ENCODE data around the gene FRRS1L.

FRRS1L gene

GRCh38 chr9:109164042-109164441 lies 3.0 kb downstream of the FRRS1L start:
- no peak for ATAC-seq
- no peak for TF ChIP-seq SNAI2 (CRISPR knock-in tag; IDR thresholded peaks at IDR 0.05)
- TF ChIP-seq, protein P1, sequence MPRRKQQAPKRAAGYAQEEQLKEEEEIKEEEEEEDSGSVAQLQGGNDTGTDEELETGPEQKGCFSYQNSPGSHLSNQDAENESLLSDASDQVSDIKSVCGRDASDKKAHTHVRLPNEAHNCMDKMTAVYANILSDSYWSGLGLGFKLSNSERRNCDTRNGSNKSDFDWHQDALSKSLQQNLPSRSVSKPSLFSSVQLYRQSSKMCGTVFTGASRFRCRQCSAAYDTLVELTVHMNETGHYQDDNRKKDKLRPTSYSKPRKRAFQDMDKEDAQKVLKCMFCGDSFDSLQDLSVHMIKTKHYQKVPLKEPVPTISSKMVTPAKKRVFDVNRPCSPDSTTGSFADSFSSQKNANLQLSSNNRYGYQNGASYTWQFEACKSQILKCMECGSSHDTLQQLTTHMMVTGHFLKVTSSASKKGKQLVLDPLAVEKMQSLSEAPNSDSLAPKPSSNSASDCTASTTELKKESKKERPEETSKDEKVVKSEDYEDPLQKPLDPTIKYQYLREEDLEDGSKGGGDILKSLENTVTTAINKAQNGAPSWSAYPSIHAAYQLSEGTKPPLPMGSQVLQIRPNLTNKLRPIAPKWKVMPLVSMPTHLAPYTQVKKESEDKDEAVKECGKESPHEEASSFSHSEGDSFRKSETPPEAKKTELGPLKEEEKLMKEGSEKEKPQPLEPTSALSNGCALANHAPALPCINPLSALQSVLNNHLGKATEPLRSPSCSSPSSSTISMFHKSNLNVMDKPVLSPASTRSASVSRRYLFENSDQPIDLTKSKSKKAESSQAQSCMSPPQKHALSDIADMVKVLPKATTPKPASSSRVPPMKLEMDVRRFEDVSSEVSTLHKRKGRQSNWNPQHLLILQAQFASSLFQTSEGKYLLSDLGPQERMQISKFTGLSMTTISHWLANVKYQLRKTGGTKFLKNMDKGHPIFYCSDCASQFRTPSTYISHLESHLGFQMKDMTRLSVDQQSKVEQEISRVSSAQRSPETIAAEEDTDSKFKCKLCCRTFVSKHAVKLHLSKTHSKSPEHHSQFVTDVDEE (CRISPR knock-in tag; IDR thresholded peaks at IDR 0.05), result no peak
- TF ChIP-seq, protein P2, sequence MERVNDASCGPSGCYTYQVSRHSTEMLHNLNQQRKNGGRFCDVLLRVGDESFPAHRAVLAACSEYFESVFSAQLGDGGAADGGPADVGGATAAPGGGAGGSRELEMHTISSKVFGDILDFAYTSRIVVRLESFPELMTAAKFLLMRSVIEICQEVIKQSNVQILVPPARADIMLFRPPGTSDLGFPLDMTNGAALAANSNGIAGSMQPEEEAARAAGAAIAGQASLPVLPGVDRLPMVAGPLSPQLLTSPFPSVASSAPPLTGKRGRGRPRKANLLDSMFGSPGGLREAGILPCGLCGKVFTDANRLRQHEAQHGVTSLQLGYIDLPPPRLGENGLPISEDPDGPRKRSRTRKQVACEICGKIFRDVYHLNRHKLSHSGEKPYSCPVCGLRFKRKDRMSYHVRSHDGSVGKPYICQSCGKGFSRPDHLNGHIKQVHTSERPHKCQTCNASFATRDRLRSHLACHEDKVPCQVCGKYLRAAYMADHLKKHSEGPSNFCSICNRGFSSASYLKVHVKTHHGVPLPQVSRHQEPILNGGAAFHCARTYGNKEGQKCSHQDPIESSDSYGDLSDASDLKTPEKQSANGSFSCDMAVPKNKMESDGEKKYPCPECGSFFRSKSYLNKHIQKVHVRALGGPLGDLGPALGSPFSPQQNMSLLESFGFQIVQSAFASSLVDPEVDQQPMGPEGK (CRISPR knock-in tag; IDR thresholded peaks at IDR 0.05; ENCODE audit: borderline replicate concordance), result no peak
- TF ChIP-seq CSRNP3 (CRISPR knock-in tag; IDR thresholded peaks at IDR 0.05), result no peak
- TF ChIP-seq ZNF70 (CRISPR knock-in tag; IDR thresholded peaks at IDR 0.05), result no peak
- TF ChIP-seq ZFP30 (CRISPR knock-in tag; IDR thresholded peaks at IDR 0.05), result no peak
- no peak for TF ChIP-seq GLIS3 (CRISPR knock-in tag; IDR thresholded peaks at IDR 0.05)
- TF ChIP-seq TCF4 (CRISPR knock-in tag; IDR thresholded peaks at IDR 0.05; ENCODE audit: borderline replicate concordance), result no peak
- no peak for TF ChIP-seq OSR1 (CRISPR knock-in tag; IDR thresholded peaks at IDR 0.05)
- TF ChIP-seq ESRRG (CRISPR knock-in tag; IDR thresholded peaks at IDR 0.05), result no peak
- no peak for TF ChIP-seq PPARA (CRISPR knock-in tag; IDR thresholded peaks at IDR 0.05; ENCODE audit: borderline replicate concordance)
- no peak for TF ChIP-seq ISL1 (CRISPR knock-in tag; IDR thresholded peaks at IDR 0.05)
- TF ChIP-seq CSDC2 (CRISPR knock-in tag; IDR thresholded peaks at IDR 0.05), result no peak
- TF ChIP-seq ZNF565 (CRISPR knock-in tag; conservative IDR thresholded peaks at IDR 0.05; ENCODE audit: low read depth), result no peak
- no peak for TF ChIP-seq POU6F1 (CRISPR knock-in tag; IDR thresholded peaks at IDR 0.05; ENCODE audit: borderline replicate concordance, low read depth)
- TF ChIP-seq BACH2 (CRISPR knock-in tag; IDR thresholded peaks at IDR 0.05; ENCODE audit: borderline replicate concordance), result no peak
- no peak for TF ChIP-seq RARB (CRISPR knock-in tag; IDR thresholded peaks at IDR 0.05)
- no peak for TF ChIP-seq ZFP3 (CRISPR knock-in tag; IDR thresholded peaks at IDR 0.05)
- no peak for TF ChIP-seq TOX (CRISPR knock-in tag; IDR thresholded peaks at IDR 0.05; ENCODE audit: borderline replicate concordance)
- TF ChIP-seq ZC3H10 (CRISPR knock-in tag; IDR thresholded peaks at IDR 0.05), result no peak

DNA sequence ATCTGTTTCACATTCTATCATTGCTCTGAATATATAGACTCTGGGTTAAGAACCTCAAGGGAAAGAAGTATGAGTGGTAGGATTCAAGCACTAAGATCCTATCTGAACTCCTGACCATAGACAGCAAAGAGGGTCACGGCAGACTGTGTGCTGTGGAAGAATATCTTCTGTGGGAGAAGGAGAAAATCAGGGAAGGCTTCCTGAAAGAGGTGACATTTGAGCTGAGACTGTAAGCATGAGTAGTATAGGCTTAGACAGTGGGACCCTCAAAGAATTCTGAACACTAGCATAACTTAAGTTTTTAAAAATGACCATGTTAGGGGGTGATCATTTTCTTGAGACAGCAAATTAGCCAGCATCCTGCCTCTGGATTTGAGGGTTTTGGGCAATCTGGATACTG lies 3.9 kb downstream of the FRRS1L start:
- TF ChIP-seq PPARA (CRISPR knock-in tag; IDR thresholded peaks at IDR 0.05; ENCODE audit: borderline replicate concordance), result no peak
- TF ChIP-seq ZNF70 (CRISPR knock-in tag; IDR thresholded peaks at IDR 0.05), result no peak
- no peak for TF ChIP-seq ARNTL (CRISPR knock-in tag; IDR thresholded peaks at IDR 0.05; ENCODE audit: borderline replicate concordance, low read depth)
- no peak for TF ChIP-seq ZNF565 (CRISPR knock-in tag; conservative IDR thresholded peaks at IDR 0.05; ENCODE audit: low read depth)
- no peak for TF ChIP-seq CREB5 (CRISPR knock-in tag; IDR thresholded peaks at IDR 0.05; ENCODE audit: low read depth)
- no peak for TF ChIP-seq BACH2 (CRISPR knock-in tag; IDR thresholded peaks at IDR 0.05; ENCODE audit: borderline replicate concordance)
- ATAC-seq, result no peak

- no peak for ATAC-seq
- no peak for TF ChIP-seq PPARA (CRISPR knock-in tag; IDR thresholded peaks at IDR 0.05; ENCODE audit: borderline replicate concordance)
- no peak for TF ChIP-seq GLIS3 (CRISPR knock-in tag; IDR thresholded peaks at IDR 0.05)
- no peak for TF ChIP-seq OSR1 (CRISPR knock-in tag; IDR thresholded peaks at IDR 0.05)
- no peak for TF ChIP-seq ZNF565 (CRISPR knock-in tag; conservative IDR thresholded peaks at IDR 0.05; ENCODE audit: low read depth)
- no peak for TF ChIP-seq ZC3H10 (CRISPR knock-in tag; IDR thresholded peaks at IDR 0.05)
- TF ChIP-seq CSDC2 (CRISPR knock-in tag; IDR thresholded peaks at IDR 0.05), result no peak
- TF ChIP-seq ZFP30 (CRISPR knock-in tag; IDR thresholded peaks at IDR 0.05), result no peak
- TF ChIP-seq SNAI2 (CRISPR knock-in tag; IDR thresholded peaks at IDR 0.05), result no peak
- no peak for TF ChIP-seq POU6F1 (CRISPR knock-in tag; IDR thresholded peaks at IDR 0.05; ENCODE audit: borderline replicate concordance, low read depth)
- no peak for TF ChIP-seq ARNTL (CRISPR knock-in tag; IDR thresholded peaks at IDR 0.05; ENCODE audit: borderline replicate concordance, low read depth)
- TF ChIP-seq ZNF70 (CRISPR knock-in tag; IDR thresholded peaks at IDR 0.05), result no peak
- no peak for TF ChIP-seq CSRNP3 (CRISPR knock-in tag; IDR thresholded peaks at IDR 0.05)
- TF ChIP-seq BACH2 (CRISPR knock-in tag; IDR thresholded peaks at IDR 0.05; ENCODE audit: borderline replicate concordance), result no peak
- TF ChIP-seq, protein P2 (CRISPR knock-in tag; IDR thresholded peaks at IDR 0.05; ENCODE audit: borderline replicate concordance), result no peak
- TF ChIP-seq ISL1 (CRISPR knock-in tag; IDR thresholded peaks at IDR 0.05), result no peak
Measured at GRCh38 chr9:109162677-109163076, 4.4 kb downstream of the FRRS1L start.

Data from SK-N-SH treated with all-trans-retinoic acid at 6 μM for 48 hours (cell line).